Smooth muscle cell of the brain vasculature (primary cell): ENCODE measurements around the gene HMGXB4.
A peak's percentile ranks its signal among the peaks of the same experiment; 100 is the strongest.

ENCODE experiments used
- DNase-seq: peaks from one replicate; pipeline ENCODE4 v3.0.0-alpha.2; 2012; ENCODE audit warnings: low read depth, low spot score

The HMGXB4 gene

DNA sequence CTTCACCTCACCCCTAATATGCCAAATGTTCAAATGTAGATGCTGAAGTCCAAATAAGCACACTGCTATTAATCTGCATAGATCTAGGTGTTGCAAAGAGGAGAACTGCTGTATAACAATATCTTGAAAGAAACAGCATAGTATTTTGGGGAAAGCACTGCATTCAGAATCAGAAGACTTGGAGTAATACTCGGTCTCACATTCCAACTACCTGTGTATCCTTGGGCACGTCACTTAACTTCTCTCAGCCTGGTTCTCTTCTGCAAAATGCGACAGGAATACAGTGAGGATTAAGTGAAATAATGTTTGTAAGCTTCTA is 332 bp upstream of the HMGXB4 start:
- no peak for DNase-seq

- no peak for DNase-seq
Measured at GRCh38 chr22:35258191-35258988, 1.1 kb downstream of the HMGXB4 start.

- no peak for DNase-seq
Measured at GRCh38 chr22:35264986-35265385, 7.7 kb downstream of the HMGXB4 start.

GRCh38 chr22:35266277-35266676 is 9.0 kb downstream of the HMGXB4 start:
- DNase-seq, result no peak

- DNase-seq, result no peak
Measured at GRCh38 chr22:35269630-35270029, 12.3 kb downstream of the HMGXB4 start.

GRCh38 chr22:35274154-35274871 is 17.0 kb downstream of the HMGXB4 start:
- no peak for DNase-seq

- DNase-seq, result no peak
Measured at GRCh38 chr22:35275580-35275979, 18.3 kb downstream of the HMGXB4 start.

GRCh38 chr22:35276019-35276418 is 18.7 kb downstream of the HMGXB4 start:
- DNase-seq, result no peak

GRCh38 chr22:35288116-35288515 is 30.8 kb downstream of the HMGXB4 start:
- no peak for DNase-seq

DNA sequence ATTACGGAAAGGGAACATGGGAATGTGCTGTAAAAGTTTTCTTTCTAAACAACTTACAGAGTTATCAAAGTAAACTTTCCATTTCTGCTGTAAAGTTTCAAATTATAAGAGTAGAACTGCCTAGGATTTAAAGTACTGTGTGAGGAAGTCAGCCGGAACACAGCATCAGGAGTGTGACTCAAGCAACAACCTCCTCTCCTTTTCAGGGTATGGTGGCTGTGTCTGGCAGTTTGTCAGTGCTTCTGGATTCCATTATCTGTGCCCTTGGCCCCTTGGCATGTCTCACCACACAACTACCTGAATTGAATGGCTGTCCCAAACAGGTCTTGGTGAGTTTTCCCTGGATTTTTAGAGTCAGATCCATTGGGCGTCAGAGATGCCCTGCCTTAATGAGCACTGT is 35.5 kb downstream of the HMGXB4 start:
- no peak for DNase-seq

DNA sequence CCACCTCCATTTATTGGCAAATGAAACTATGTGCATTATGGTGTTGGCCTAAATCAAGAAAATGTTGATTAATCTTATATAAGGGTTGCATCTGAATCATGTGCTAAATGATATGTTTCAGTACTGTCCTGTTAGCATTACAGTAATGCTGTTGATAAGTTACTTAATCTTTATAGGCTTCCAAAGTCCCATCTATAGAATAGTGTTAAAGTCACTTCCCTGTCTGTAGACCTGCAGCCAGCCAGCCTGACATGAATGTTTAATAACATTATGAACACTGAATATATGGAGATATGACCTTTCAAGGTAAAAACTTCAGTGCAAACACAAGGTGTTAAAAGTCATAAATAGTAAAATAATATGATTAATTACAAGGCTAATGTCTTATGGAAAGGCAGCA is 38.8 kb downstream of the HMGXB4 start:
- DNase-seq, result no peak

DNA sequence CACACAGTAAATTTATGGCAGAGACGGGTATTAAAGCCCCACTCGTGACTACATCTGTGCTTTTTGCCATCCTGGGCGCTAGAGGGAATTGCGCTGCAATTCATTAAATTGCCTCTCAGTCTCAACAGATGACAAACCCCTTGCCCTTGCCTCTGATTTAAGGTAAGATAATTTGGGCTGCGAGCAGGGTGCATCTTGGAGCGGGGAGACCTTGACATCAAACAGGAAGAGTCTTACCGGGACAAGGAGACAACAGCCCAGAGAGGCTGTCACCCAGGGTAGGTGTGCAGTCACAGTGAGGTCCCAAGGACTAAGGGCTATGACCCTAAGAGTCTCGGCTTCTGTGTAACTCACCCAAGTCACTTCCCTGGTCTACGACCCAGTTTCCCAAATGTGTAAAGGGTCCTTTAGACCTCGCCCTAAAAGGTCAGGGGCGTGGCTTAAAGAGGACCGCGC is 42.0 kb downstream of the HMGXB4 start:
- no peak for DNase-seq

DNA sequence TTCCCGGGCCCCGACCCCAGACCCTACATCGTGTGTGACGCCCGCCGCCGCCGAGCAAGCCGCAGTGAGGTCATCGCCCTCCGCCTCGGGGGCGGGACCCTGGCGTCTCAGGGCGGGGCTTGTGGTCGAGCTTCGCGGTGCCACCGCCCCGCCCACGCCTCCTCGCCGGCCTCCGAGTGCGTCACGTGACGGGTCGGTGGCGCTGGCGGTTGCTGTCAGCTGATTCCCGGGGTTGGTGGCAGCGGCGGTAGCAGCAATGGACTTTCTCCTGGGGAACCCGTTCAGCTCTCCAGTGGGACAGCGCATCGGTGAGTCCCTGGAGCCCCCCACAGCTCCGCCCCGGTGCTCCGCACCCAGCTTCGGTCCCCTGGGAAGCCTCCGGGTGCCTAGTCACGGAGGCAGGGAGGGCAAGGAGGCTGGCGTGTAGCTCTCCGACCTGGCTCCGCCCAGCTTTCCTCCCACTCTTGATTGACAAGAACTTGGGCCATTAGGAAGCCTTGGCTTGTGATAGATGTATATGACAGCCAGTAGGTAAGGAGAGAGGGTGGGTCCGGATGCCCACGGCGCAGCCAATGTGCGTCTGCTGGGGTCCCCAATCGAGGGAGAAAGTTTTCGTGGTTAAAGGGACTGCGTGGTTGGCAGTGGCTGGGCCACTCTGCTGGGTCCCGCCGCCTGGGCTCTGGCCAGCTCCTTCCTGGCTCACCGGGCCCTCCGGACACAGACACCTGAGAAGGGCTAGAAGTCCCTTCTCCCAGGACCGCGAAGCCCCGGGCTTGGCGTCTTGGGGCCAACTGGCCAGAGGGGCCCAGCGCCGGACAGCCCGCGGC is 42.6 kb downstream of the HMGXB4 start, which contains the start of gene TOM1:
TSS of gene TOM1 (plus strand) at position 222 of the 827 bp plus-strand sequence. CDS start at position 257, 35 bp downstream.
- DNase-seq, result peak; percentile 98

DNA sequence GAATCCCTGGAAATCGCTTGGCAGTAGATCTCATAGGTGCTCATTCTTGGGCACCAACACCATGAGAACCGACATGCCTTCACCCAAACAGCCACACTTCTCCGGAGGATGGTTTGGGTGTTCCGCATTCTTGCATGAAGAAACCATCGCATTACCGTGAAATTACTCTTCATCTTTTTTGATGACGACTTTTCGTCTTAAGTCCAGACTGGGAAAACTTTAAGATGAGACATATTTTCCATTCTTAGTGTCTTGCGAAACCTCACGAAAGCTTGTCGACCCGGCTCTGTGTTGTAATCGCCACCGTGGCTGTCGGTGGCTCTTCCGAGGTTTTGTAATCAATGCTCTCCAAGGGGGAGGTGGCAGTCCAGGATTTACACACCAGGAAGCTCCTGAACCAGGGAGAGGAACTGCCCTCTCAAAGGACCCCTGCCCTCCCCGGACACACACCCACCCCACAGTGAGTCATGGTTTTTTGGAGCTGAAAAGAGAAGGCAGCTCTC is 44.1 kb downstream of the HMGXB4 start:
- no peak for DNase-seq

- no peak for DNase-seq
Measured at GRCh38 chr22:35303029-35303624, 45.8 kb downstream of the HMGXB4 start.

- no peak for DNase-seq
Measured at GRCh38 chr22:35305525-35306070, 48.3 kb downstream of the HMGXB4 start.

DNA sequence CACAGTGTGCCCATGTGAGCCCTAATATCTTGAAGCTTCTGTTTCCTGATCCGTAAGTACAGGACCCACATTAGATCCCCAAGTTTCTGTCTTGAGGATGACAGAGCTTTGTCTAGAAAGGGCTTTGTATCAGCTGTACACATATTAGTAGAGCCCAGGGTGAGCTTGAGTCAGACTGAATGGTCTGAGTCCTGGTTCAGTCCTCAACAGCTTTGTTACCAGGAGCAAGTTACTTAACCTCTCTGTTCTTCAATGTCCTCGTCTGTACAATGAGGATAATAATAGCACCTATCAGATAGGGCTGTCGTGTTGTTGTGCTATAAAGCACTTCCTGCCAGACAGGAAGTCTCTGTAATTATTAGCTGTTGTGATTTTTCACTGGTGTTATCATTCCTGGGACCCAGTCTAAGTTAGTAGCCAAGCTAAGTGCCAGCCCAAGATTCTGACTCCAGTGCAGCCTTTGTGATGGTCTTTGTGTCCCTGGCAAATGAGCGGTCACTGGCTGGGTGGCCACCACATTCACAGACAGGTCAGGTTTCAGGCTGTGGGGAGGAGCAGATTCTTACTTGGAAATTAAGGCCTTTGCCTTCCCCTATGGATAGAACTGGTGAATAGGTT is 49.2 kb downstream of the HMGXB4 start:
- DNase-seq, result no peak

- no peak for DNase-seq
Measured at GRCh38 chr22:35307372-35307771, 50.1 kb downstream of the HMGXB4 start.

GRCh38 chr22:35307892-35308291 is 50.6 kb downstream of the HMGXB4 start:
- DNase-seq, result no peak

DNA sequence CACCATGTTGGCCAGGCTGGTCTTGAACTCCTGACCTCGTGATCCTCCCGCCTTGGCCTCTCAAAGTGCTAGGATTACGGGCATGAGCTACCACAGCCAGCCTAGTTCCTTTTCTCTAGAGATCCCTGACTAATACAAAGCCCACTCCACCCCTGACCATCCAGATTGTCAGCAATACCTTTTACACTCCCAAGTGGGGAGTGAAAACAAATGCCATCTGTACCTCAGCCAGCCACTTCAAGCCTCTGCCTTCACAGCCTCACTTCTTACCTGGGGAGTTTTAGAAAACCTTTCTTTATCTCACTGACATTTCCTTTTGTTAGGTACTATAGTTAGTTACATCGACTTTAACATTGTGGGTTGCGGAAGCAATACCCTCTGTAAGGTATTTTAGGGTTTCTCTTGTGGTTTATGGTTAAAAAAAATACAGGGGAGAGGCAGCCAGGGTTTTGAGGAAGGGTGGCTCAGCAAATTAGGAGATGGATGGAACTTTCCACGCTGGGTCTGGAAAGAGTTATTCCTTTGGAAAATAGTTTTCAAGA is 51.3 kb downstream of the HMGXB4 start:
- no peak for DNase-seq
